Measurements from ENCODE around the gene HOXB5.
A peak's percentile ranks its signal among the peaks of the same experiment; 100 is the strongest.

The HOXB5 gene

DNA sequence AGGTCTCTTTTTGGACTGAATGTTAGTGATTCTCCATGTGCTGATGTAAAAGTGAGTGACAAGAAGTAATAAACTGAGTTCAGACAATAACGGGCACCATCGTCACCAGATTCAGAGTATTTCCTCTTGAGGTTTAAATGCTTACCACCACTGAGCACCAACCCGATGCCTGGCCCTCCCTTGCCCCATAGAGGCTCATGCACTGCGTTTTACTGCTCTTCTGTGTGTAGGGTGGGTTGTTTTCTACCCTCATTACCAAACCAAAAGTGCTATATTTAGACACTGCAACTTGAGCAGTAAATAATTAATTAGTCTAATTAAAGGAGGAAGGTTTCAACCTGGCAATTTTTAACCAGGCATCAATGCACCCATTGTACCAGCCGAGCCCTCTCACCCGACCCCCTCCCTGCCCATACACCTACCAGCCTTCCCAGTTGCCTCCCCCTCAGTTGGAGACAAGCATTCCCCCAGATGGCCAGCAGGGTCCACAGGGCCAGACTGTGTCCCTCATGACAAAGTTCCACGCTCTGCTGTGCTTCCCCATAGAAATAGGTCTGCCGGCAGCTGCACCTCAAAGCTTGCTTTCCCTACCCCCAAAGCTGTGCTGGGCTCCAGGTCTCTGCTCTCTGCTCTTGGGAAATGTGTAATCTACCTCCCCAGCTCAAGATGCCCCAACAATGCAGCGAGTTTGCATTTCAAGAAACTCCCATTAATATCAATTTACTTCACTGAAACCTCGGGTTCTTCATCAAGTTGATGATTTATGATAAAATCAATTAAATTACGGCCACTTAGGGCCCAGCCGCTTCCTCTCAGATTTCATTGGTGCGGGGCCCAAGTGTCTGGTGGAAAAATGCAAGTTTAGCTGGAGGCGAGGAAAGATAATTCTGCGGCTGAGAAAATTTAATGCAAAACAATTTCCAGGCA is 31.4 kb downstream of the HOXB5 start:
- H3K27me3 ChIP-seq, result peaks cover 0 to 10% of the 10 kb centered on the region in 2 donors
- no peak overlapping the region for H3K27ac ChIP-seq
- TF ChIP-seq, protein P1, sequence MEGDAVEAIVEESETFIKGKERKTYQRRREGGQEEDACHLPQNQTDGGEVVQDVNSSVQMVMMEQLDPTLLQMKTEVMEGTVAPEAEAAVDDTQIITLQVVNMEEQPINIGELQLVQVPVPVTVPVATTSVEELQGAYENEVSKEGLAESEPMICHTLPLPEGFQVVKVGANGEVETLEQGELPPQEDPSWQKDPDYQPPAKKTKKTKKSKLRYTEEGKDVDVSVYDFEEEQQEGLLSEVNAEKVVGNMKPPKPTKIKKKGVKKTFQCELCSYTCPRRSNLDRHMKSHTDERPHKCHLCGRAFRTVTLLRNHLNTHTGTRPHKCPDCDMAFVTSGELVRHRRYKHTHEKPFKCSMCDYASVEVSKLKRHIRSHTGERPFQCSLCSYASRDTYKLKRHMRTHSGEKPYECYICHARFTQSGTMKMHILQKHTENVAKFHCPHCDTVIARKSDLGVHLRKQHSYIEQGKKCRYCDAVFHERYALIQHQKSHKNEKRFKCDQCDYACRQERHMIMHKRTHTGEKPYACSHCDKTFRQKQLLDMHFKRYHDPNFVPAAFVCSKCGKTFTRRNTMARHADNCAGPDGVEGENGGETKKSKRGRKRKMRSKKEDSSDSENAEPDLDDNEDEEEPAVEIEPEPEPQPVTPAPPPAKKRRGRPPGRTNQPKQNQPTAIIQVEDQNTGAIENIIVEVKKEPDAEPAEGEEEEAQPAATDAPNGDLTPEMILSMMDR (IDR thresholded peaks at IDR 0.05), result no peak
- H3K4me1 ChIP-seq, result peaks cover 0 to 25% (median 15%) of the 10 kb centered on the region in 4 donors
- intact Hi-C loops (cut with DNase I; ENCODE audit: low total_unique reads), result no loop called here
- no peaks in the 10 kb centered on the region for H3K36me3 ChIP-seq
- no peak for DNase-seq
- no peak overlapping the region for H3K4me3 ChIP-seq
- no peaks in the 10 kb centered on the region for H3K9me3 ChIP-seq

DNA sequence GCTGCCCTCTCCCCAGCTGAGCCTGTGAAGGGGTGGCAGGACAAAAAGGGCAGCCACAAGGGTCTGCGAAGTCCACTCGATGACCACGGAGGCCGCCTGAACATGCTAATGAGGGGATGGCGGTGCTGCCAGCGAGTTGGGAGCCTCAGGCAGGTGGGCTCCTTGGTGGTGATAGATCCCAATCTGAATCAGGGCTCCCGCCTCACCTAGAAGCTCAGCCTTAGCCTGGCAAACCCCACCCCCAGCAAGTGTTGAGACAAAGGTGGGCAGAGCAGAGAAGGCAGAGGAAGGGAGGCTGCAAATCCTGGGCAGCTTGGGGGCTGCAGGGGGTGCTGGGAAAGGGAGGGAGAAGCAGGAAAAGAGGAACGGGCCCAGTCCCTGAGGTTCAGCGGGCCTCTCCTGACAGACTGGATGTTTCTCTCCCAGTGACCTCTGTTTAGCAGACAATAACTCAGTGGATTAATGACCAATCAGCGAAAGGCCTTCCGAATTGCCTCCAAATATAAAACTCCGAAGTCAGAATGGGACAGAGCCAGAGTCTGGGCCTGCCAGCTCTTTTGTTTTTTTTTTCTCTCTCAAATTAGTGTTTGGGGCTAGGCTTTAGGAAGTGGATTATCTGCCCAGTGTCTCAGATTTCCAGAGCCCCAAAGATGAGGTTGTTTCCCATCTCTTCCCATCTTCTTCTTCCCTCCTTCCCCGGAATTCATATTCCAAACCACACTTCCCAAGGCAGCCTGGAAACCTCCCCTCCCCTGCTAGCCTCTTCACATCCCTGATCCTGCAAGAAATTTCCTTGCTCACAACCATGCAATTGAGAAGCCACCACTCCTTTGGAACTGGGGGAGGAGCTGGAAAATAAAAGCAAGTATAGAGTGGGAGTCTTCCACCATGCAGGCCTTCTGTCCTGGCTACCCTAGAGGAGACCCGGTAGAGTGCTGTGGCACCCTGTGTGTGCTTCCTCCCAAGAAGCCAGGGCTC is 33.5 kb downstream of the HOXB5 start:
- H3K27me3 ChIP-seq, result peaks cover 0 to 7% of the 10 kb centered on the region in 2 donors
- intact Hi-C loops (cut with DNase I; ENCODE audit: low total_unique reads), result no loop called here
- TF ChIP-seq, protein P1 (IDR thresholded peaks at IDR 0.05), result no peak
- no peak overlapping the region for H3K4me3 ChIP-seq
- DNase-seq, result no peak
- H3K4me1 ChIP-seq, result peaks cover 0 to 38% (median 26%) of the 10 kb centered on the region in 4 donors
- H3K27ac ChIP-seq, result no peak overlapping the region
- H3K36me3 ChIP-seq, result no peaks in the 10 kb centered on the region
- H3K9me3 ChIP-seq, result no peaks in the 10 kb centered on the region

DNA sequence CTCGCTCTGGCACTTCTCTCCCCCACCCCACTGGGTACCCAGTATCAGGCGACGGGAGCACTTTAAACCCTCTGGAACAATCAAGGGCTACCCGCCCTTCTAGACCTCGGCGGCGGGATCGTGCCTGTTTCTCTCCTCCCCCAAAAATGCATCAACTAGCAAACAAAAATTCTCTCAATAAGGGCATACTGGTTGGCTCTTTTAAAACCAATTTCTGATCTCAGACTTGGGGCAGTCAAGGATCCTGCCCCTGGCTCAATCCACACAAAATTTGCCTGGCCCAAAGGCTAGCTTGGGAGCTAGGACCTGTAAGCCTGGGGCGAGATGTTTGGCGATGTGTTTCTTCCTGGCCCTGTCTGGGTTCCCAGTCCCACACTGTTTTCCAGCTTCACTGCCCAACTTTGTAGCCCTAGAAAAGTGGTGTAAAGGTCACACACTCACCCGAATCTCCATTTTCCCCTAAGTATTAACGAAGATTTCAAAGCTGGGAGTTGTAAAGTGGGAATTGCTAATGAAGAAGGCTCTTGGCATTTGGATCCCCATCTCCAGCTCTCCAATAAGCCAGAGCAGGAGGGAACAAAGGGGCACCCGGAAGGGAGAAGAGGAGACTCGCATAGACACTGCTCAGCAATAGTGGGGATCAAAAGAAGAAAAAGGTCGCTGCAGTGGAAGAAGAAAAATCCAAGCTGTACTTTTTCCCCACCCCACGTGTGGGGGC is 34.3 kb downstream of the HOXB5 start:
- H3K27me3 ChIP-seq, result peaks cover 0 to 6% of the 10 kb centered on the region in 2 donors
- H3K4me3 ChIP-seq, result no peak overlapping the region
- no peaks in the 10 kb centered on the region for H3K36me3 ChIP-seq
- H3K27ac ChIP-seq, result no peak overlapping the region
- no peak for DNase-seq
- no peaks in the 10 kb centered on the region for H3K9me3 ChIP-seq
- TF ChIP-seq, protein P1 (IDR thresholded peaks at IDR 0.05), result no peak
- intact Hi-C loops (cut with DNase I; ENCODE audit: low total_unique reads), result no loop called here
- H3K4me1 ChIP-seq, result peaks cover 0 to 42% (median 22%) of the 10 kb centered on the region in 4 donors

DNA sequence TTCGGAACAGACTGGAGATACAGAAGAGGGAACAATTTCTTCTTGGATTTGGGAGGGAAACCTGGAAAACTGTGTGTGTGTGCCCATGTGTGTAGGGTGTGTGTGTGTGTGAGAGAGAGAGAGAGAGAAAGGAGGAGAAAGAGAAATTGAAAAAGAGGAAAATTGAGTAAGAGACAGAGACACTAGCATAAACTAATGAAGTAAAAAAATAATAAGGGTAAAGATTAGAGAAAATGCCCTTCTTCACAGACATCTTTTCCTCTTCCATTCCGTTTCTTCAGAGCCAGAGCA is 34.8 kb downstream of the HOXB5 start:
- H3K36me3 ChIP-seq, result no peaks in the 10 kb centered on the region
- H3K27ac ChIP-seq, result peak overlapping the region in 1 of 2 donors; percentile 88
- DNase-seq, result no peak
- TF ChIP-seq, protein P1 (IDR thresholded peaks at IDR 0.05), result no peak
- H3K4me1 ChIP-seq, result peaks cover 0 to 41% (median 17%) of the 10 kb centered on the region in 4 donors
- no peaks in the 10 kb centered on the region for H3K9me3 ChIP-seq
- no peak overlapping the region for H3K4me3 ChIP-seq
- intact Hi-C loops (cut with DNase I; ENCODE audit: low total_unique reads), result no loop called here
- peaks cover 0 to 1% of the 10 kb centered on the region in 2 donors for H3K27me3 ChIP-seq
